Activated CD8-positive, alpha-beta memory T cell treated with anti-CD3 and anti-CD28 coated beads for 36 hours (primary cell): ENCODE results near the gene IL1RN. TPM values are rescaled to one million over a fixed set of nuclear protein-coding genes. Genes with fewer than 3 reads are reported as not detected.

Experiments used
- CTCF ChIA-PET: fragments of 350-600 bp; sonication (Branson Sonifier 250); formaldehyde crosslinking; loops from one replicate; lab custom pipeline; 2021; ENCODE audit warnings: antibody characterized with exemption; lab: Charles Lee
- POLR2A ChIA-PET: fragments of 350-600 bp; sonication (Branson Sonifier 250); formaldehyde crosslinking; loops from one replicate; lab custom pipeline; 2021; ENCODE audit warnings: antibody characterized with exemption; lab: Charles Lee
- total RNA-seq, 2 experiments: library from RNA; stranded (reverse); gene quantifications; one replicate each; pipeline ENCODE4 v1.2.3, GENCODE V29; 2021

The IL1RN gene
- total RNA-seq, 2 experiments from 2014 or later = 0.78 to 0.91 TPM

- POLR2A ChIA-PET = no interaction called here
- CTCF ChIA-PET = interaction anchor here (0.7 to 2.3 kb wide), 3 partner anchors 14 to 38 kb away, joined by 3 to 10 read pairs (median 4); no protein-coding TSS in a partner anchor
Observed at GRCh38 chr2:113118263-113118657, 9.1 kb upstream of the IL1RN start.

GRCh38 chr2:113119111-113119510, 8.3 kb upstream of the IL1RN start:
- CTCF ChIA-PET = interaction anchor here (1.1 to 2.3 kb wide), 2 partner anchors 19 to 39 kb away, joined by 3 to 10 read pairs; no protein-coding TSS in a partner anchor
- POLR2A ChIA-PET = no interaction called here

GRCh38 chr2:113120861-113121260, 6.5 kb upstream of the IL1RN start:
- ChIA-PET CTCF (interaction anchor here (1.1 kb wide), 1 partner anchor 78 kb away, joined by 3 read pairs; no protein-coding TSS in a partner anchor), POLR2A (no interaction called here)

GRCh38 chr2:113122364-113122763, 5.0 kb upstream of the IL1RN start:
- ChIA-PET CTCF (interaction anchor here (1.0 to 1.4 kb wide), 4 partner anchors 10 to 76 kb away, joined by 3 to 5 read pairs (median 4); no protein-coding TSS in a partner anchor), POLR2A (no interaction called here)

- CTCF ChIA-PET = interaction anchor here (0.9 to 2.4 kb wide), 4 partner anchors 13 to 51 kb away, joined by 3 to 6 read pairs (median 3); no protein-coding TSS in a partner anchor
- POLR2A ChIA-PET = no interaction called here
Observed at GRCh38 chr2:113123726-113124125, 3.7 kb upstream of the IL1RN start.

- CTCF ChIA-PET = interaction anchor here (0.9 to 2.4 kb wide), 5 partner anchors 10 to 51 kb away, joined by 3 to 6 read pairs (median 3); no protein-coding TSS in a partner anchor
- POLR2A ChIA-PET = no interaction called here
Observed at GRCh38 chr2:113124181-113124961, 3.0 kb upstream of the IL1RN start.

- POLR2A ChIA-PET = no interaction called here
- CTCF ChIA-PET = interaction anchor here (1.1 to 2.4 kb wide), 4 partner anchors 10 to 73 kb away, joined by 3 to 6 read pairs (median 3); no protein-coding TSS in a partner anchor
Observed at GRCh38 chr2:113124984-113125855, 2.2 kb upstream of the IL1RN start.

- ChIA-PET POLR2A (no interaction called here), CTCF (interaction anchor here (0.6 kb wide), 1 partner anchor 26 kb away, joined by 3 read pairs; no protein-coding TSS in a partner anchor)
Observed at GRCh38 chr2:113127646-113128570, 510 bp downstream of the IL1RN start.

GRCh38 chr2:113129519-113130078, 2.2 kb downstream of the IL1RN start:
- CTCF ChIA-PET = interaction anchor here (1.1 to 1.5 kb wide), 3 partner anchors 9 to 50 kb away, joined by 3 to 5 read pairs (median 4); no protein-coding TSS in a partner anchor
- POLR2A ChIA-PET = no interaction called here

GRCh38 chr2:113131352-113132185, 4.2 kb downstream of the IL1RN start:
- ChIA-PET POLR2A (no interaction called here), CTCF (interaction anchor here (1.5 kb wide), 1 partner anchor 8 kb away, joined by 5 read pairs; no protein-coding TSS in a partner anchor)

- ChIA-PET POLR2A (no interaction called here), CTCF (interaction anchor here (7.1 kb wide), 1 partner anchor 69 kb away, joined by 80 read pairs; no protein-coding TSS in a partner anchor)
Observed at GRCh38 chr2:113132414-113133021, 5.1 kb downstream of the IL1RN start.

GRCh38 chr2:113133704-113134598, 6.6 kb downstream of the IL1RN start:
- POLR2A ChIA-PET = interaction anchor here (0.8 kb wide), 1 partner anchor 47 kb away, joined by 7 read pairs; no protein-coding TSS in a partner anchor

GRCh38 chr2:113134717-113135116, 7.3 kb downstream of the IL1RN start:
- ChIA-PET POLR2A (no interaction called here), CTCF (interaction anchor here (1.1 to 7.1 kb wide), 2 partner anchors 55 to 67 kb away, joined by 3 to 80 read pairs; no protein-coding TSS in a partner anchor)

More at GRCh38 chr2:113133704-113134598, 6.6 kb downstream of the IL1RN start:
- CTCF ChIA-PET = interaction anchor here (1.1 to 7.1 kb wide), 2 partner anchors 54 to 67 kb away, joined by 3 to 80 read pairs; no protein-coding TSS in a partner anchor

GRCh38 chr2:113135317-113135716, 7.9 kb downstream of the IL1RN start:
- POLR2A ChIA-PET = no interaction called here
- CTCF ChIA-PET = interaction anchor here (0.8 to 7.1 kb wide), 4 partner anchors 50 to 66 kb away, joined by 3 to 80 read pairs (median 10); no protein-coding TSS in a partner anchor
